ENCODE results near the gene CDKL2.
"Not testable (repeated sequence)": the region's sequence is repeated elsewhere in the genome, so short reads cannot be mapped to it uniquely, and the experiment has no call there.

CDKL2 gene

DNA sequence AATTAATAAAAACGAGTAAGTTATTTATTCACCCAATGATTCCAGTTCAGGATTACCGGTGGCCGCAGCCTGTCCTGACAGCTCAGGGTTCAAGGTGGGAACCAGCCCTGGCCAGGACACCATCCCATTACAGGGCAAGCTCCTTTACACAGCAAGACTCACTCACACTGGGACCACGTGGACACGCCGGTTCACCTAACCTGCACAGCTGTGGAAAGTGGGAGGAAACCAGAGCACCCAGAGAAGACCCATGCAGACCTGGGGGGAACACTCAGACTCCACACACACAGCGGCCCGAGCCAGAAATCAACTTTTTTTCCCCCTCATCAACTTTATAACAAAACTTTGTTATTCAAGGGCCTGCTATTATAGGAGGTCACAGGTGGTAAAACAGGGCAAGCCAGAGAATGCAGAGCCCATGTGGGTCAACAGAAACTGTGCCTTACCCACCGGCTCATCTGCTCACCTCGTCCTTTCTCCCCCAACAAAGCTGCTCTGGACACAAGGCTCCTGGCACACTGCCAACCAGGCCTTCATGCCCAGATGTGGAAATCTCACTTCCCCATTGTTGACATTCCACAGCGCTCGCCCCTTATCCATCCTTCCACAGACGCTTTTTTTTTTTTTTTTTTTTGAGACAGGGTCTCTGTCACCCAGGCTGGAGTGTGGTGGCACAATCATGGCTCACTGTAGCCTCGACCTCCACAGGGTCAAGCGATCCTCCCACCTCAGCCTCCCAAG is 82.5 kb downstream of the CDKL2 start:
- peak; percentile 91 for DNase-seq

- no peak for DNase-seq
These were observed 84.8 kb downstream of the CDKL2 start for GRCh38 chr4:75545526-75545925.

DNA sequence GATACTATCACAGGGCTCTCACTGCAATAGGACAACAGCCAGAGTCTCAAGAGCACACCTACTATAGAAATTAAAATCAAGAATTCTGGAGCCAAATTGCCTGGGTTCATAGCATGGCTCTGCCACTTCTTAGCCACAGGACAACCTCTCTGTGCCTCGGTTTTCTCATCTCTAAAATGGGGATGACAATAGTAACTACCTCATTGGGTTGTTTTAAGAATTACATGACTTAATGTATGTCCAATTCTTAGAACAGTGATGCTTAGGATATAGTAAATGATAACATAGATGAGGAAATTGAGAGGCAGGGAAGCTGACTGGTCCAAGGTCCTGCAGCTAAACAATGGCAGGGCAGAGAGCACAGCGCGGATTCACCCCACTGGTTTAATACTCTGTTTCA is 85.5 kb downstream of the CDKL2 start:
- no peak for DNase-seq

- not testable (repeated sequence) for DNase-seq
These were observed 86.1 kb downstream of the CDKL2 start for GRCh38 chr4:75544220-75544619.

GRCh38 chr4:75542824-75543223 is 87.5 kb downstream of the CDKL2 start:
- DNase-seq = no peak

- DNase-seq = not testable (repeated sequence)
These were observed 93.0 kb downstream of the CDKL2 start for GRCh38 chr4:75537308-75537707.

DNA sequence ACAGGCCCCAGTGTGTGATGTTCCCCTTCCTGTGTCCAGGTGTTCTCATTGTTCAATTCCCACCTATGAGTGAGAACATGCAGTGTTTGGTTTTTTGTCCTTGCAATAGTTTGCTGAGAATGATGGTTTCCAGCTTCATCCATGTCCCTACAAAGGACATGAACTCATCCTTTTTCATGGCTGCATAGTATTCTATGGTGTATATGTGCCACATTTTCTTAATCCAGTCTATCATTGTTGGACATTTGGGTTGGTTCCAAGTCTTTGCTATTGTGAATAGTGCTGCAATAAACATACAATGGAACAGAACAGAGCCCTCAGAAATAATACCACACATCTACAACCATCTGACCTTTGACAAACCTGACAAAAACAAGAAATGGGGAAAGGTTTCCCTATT is 96.4 kb downstream of the CDKL2 start:
- not testable (repeated sequence) for DNase-seq

- DNase-seq = not testable (repeated sequence)
These were observed 96.9 kb downstream of the CDKL2 start for GRCh38 chr4:75533339-75533887.

DNA sequence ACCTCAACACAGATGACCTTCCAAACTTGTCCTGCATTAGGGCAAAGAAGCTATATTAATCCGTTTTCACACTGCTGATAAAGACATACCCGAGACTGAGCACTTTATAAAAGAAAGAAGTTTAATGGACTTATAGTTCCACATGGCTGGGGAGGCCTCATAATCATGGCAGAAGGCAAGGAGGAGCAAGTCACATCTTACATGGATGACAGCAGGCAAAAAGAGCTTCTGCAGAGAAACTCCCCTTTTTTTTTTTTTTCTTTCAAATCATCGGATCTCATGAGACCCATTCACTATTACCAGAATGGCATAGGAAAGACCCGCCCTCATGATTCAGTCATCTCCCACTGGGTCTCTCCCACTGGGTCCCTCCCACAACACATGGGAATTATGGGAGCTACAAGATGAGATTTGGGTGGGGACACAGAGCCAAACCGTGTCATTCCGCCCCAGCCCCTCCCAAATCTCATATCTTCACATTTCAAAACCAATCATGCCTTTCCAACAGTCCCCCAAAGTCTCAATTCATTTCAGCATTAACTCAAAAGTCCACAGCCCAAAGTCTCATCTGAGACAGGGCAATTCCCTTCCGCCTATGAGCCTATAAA is 98.7 kb downstream of the CDKL2 start:
- DNase-seq = not testable (repeated sequence)

DNA sequence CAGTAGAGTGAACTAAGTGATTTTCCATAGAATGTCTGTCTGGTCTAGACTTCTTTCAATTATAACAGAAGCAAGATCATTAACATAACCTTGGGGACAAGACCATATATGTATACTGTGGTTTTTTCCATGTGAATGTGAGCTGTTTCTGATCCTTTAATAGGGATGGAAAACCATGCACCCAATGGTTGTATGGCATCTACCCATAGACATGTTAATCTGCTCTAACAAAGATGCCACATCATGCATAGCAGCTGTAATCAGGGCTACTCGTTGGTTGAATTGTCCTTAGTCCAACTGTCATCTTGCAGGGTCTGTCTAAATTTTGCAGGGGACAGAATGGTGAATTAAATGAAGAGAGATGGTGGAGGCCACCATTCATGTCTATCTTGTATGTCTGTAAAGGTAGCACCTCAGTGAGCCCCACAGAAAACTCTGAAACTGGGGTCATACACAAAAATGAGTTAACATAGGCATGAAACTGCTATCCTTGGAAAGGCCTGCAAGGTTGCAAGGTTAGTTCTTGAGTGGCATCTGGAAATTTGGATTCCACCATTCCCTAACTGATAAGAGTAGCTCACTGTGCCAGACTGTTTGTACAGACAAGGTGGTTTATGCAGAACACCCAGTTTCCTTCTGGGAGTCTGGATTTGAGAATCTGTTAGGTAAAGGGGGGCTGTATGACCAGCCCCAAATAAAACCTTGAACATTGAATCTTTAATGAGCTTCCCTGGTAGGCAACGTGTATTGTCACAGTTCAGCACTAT is 99.6 kb downstream of the CDKL2 start:
- no peak for DNase-seq
